HUDEP-2 (cell line): ENCODE results near the gene GALNT1.

Experiments used
- DNase-seq, 76 experiments: peaks; one replicate each; lab custom pipeline; 2025; ENCODE audit not compliant: unreplicated experiment in 76 of 76; lab: John Stamatoyannopoulos, UW

GALNT1 gene

DNA sequence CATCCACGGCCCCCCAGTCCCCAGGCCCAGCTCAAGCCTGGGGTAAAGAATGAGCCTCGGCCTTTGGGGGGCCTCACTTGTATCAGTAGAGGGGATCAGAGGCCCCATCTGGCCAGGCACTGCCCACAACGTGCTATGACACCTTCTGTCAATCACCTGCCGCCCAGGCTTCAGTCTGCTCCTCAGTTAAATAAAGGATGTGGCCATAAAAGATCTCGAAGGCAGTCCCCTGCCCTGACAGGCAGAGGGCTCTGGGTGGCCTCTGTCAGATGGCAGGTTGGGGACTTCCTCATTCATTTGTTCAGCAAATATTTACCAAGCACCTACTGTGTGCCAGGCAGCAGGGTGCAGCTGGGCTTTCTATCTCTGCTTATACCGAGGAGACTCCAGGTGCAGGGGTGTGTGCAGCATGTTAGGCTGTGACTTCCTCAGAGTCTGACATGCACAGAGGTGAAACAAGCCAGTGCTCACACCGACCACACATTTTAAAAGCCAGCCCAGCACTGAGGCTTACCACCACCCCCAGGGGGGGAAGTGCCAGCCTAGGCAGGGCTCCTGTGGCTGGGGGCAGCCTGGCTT, 166.4 kb downstream of the GALNT1 start:
- DNase-seq = no peak

DNA sequence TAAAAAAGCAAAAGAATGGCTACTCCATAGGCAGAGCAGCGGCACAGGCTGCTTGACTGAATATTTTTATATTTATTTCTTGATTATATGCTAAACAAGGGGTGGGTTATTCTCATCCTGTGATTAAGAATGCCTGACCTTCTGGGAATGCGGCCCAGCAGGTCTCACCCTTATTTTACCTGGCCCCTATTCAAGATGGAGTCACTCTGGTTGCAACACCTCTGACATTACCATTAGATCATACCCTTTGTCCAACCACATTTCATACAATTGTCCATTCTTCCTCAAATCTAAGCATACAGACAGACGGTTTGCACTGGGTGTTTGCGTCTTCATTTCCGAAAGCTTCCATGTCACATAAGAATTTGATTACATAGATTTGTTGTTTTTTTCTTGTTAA, 168.2 kb downstream of the GALNT1 start:
- DNase-seq = no peak

DNA sequence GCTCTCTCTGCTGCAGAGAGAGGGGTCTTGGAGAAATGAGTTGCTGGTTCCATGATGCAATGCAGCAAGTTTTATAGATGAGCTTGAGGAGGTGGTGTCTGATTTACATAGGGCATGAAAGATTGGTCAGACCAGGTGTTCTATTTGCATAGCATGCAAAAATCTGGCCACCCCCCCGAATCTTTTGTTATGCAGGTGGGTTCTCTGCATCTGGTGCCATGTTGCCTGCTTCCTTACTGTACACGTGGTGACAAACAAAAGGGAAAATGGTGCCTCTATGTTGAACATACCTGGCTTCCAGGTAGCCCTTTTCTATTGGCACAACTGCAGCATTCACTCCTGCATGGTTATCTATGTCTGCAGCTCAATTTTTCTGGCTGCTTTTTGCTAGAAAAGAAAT, 169.4 kb downstream of the GALNT1 start:
- DNase-seq = no peak

DNA sequence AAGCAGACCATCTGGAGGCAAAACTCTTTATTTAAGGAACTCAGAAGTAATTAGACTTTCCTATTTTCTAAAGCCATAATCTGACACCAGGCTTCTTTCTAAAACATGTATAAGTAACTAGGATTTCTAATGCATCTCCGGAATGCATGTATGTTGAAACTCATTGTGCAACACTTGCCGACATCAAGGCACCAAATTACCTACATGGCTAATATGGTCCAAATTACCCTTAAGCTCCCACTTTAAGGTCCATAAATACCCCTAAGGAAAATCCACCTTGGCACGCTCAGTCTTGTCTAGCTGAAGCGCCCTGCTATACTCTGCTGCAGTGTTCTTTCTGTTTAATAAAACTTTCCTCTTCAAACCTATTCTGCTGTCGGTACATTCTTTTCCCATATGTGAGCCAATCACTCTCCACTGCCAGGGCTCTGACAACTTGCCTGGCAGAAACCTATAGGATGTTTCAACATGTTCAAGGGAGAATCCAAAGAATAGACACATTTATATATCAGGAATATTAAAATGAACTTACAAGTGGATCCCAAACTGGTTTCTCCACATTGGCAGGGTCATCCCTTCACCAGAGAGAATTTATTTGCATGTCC, 171.9 kb downstream of the GALNT1 start:
- DNase-seq = no peak

DNA sequence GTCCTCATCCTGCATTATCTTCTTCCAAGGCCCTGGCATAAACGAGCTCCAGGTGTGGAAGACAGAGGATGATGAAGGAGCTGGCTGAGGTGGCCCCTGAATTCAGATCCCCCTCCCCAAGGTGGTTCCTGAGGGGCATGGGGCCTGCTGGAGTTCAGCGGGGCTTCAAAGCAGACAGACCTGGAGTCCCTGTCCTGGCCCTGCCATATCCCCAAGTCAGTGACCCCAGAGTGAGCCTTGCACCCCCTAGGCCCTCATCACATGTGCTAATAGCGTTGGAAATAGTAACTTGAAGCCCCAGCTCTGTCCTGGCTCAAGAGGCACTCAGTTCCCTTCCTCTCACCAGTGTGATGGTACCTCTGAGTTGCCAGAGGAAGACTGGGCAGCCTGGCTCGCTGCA, 172.9 kb downstream of the GALNT1 start:
- DNase-seq = no peak

DNA sequence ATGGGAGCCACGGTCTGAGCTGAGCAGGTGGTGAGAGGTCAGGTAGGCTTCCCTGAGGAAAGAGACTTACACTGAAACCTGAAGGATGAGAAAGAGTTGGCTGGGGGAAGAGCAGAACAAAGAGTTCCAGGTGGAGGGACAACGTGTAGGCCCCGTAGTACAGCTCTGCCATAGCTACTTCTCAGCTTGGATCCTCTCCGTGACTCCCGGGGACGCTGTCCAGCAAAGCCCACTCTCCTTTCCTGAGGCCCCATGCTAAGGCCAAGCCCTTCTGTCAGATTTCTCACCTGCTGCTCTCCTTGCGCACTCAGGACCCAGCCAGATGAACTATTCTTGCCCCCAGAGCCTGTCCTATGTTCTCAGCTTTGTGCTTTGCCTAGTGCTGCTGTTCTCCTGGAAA, 173.8 kb downstream of the GALNT1 start:
- no peak for DNase-seq

DNA sequence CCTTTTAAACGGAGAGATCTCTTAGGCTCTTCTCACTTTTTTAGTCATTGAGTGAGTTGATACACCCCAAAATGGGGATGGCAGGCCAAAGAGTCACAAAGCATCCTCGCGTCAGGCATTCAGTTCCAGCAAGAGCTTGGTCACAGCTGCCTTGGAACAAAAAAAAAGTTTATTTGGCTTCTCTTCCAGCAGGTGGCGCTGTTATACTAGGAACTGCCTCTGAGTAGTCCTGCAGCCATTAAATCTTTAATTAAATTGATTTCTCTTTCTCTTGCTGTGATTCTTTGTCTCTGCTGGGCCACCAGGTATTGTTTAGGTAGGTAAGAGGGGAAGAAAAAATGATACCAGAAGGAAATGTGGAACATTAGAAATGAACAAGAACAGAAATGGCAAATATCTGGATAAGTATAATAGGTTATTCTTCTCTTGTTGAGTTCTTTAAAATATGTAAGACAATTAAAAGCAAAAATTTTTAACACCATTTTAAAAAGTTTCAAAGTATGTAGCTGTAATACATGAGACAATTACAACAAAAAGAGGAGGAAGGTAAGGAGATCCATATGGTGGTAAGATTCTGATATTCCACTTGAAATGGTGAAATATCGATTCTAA, 175.1 kb downstream of the GALNT1 start:
- DNase-seq = peak in 47 of 76 experiments; percentile 3 to 74 (median 35)
